K562 (cell line): Measurements from ENCODE around the gene DIAPH3. TPM values are rescaled to one million over a fixed set of nuclear protein-coding genes. Genes with fewer than 3 reads are reported as not detected.

Source experiments
- ATAC-seq: fragments of 200-7000 bp; cut with Tn5 transposase; 3 replicates; pipeline ENCODE4 v1.9.1; 2020; ENCODE audit warnings: moderate library complexity
- BruUV-seq: library from RNA; stranded (reverse); fragments of 400-500 nt; replicated peaks from 2 replicates; lab custom pipeline; 2021; lab: Mats Ljungman, UMichigan
- CTCF ChIA-PET: fragments of 300-600 bp; formaldehyde crosslinking; extraction: SDS; loops from one replicate; lab custom pipeline; 2021; ENCODE audit warnings: low intra/inter-chr PET ratio; lab: Yijun Ruan, JAX
- POLR2A ChIA-PET: fragments of 300-600, 350-650 bp; sonication (Branson Sonifier 250); formaldehyde crosslinking; extraction: SDS; loops from one replicate; lab custom pipeline; 2021; ENCODE audit warnings: antibody characterized with exemption, inconsistent platforms; lab: Yijun Ruan, JAX
- DNase-seq, 4 experiments: peaks; one replicate each; pipeline versions ENCODE4 v3.0.0 to v3.0.0-alpha.2; 2011 to 2018; ENCODE audit warnings: low spot score in 3 of 4, mixed read lengths in 3 of 4; ENCODE audit errors: extremely low read depth in 1 of 4
- FAIRE-seq: peaks from 2 replicates; lab custom pipeline; 2011; peaks lifted over from hg19 to GRCh38; lab: Jason Lieb, UNC
- H2AFZ ChIP-seq: 2 replicates; pipeline ENCODE4 v1.6.0; 2011; ENCODE audit warnings: low read depth, low read length, control low read depth, inconsistent platforms
- H3K27ac ChIP-seq: fragments of 200-600 bp; 3 replicates; pipeline ENCODE4 v1.8.0; 2011; ENCODE audit warnings: low read depth, mild to moderate bottlenecking, control low read depth, inconsistent platforms, low read length, moderate library complexity, mixed read lengths; ENCODE audit errors: extremely low read depth
- H3K27me3 ChIP-seq, 2 experiments: fragments of 300-600 bp in 1 of 2; 2 replicates in 1 of 2; 3 replicates in 1 of 2; pipeline versions ENCODE4 v1.6.0 to v1.8.0; 2011; ENCODE audit warnings: inconsistent platforms in 2 of 2, low read length in 2 of 2, mild to moderate bottlenecking in 1 of 2, mixed read lengths in 1 of 2, moderate library complexity in 1 of 2; ENCODE audit not compliant: control insufficient read depth in 2 of 2, insufficient read depth in 2 of 2
- H3K36me3 ChIP-seq: fragments of 300-600 bp; 3 replicates; pipeline ENCODE4 v1.8.0; 2011; ENCODE audit warnings: mild to moderate bottlenecking, low read length, inconsistent platforms; ENCODE audit not compliant: control insufficient read depth, insufficient read depth
- H3K4me1 ChIP-seq, 2 experiments: fragments of 200-600 bp in 1 of 2; replicated peaks in 1 of 2; 2 replicates in 1 of 2; 3 replicates in 1 of 2; pipeline versions ENCODE4 v1.5.1 to v1.8.0; 2011; ENCODE audit warnings: inconsistent platforms in 2 of 2, low read length in 2 of 2, mild to moderate bottlenecking in 1 of 2, mixed read lengths in 1 of 2, moderate library complexity in 1 of 2; ENCODE audit not compliant: control insufficient read depth in 2 of 2, insufficient read depth in 2 of 2
- H3K4me2 ChIP-seq: 2 replicates; pipeline ENCODE4 v1.6.1; 2011; ENCODE audit warnings: low read length, control low read depth, inconsistent platforms, mixed read lengths; ENCODE audit not compliant: insufficient read depth
- H3K4me3 ChIP-seq: fragments of 200-600 bp; sonication (generic), shearing (Covaris generic); 2 replicates; pipeline ENCODE4 v1.5.1; 2016; ENCODE audit warnings: control low read depth, inconsistent platforms
- H3K79me2 ChIP-seq: fragments of 200-600 bp; 3 replicates; pipeline ENCODE4 v1.8.0; 2011; ENCODE audit warnings: low read length, inconsistent platforms; ENCODE audit not compliant: control insufficient read depth, insufficient read depth
- H3K9ac ChIP-seq, 2 experiments: 2 replicates each; pipeline versions ENCODE4 v1.6.0 to v1.6.1; 2011; ENCODE audit warnings: low read depth in 2 of 2, low read length in 2 of 2, control low read depth in 1 of 2, inconsistent platforms in 1 of 2, mild to moderate bottlenecking in 1 of 2, mixed read lengths in 1 of 2; ENCODE audit not compliant: insufficient read depth in 1 of 2
- H3K9me1 ChIP-seq: one replicate; pipeline ENCODE4 v1.6.0; 2011; ENCODE audit warnings: inconsistent platforms, mild to moderate bottlenecking, low read length, moderate library complexity; ENCODE audit not compliant: control insufficient read depth, insufficient read depth
- H3K9me3 ChIP-seq: replicated peaks from 2 replicates; pipeline ENCODE4 v1.5.1; 2011; ENCODE audit warnings: low read depth, low read length, inconsistent platforms; ENCODE audit not compliant: control insufficient read depth, insufficient read depth
- H4K20me1 ChIP-seq: replicated peaks from 2 replicates; pipeline ENCODE4 v1.6.1; 2011; ENCODE audit warnings: low read length, inconsistent platforms, mixed read lengths; ENCODE audit not compliant: control insufficient read depth, insufficient read depth
- HDAC1 ChIP-seq, 2 experiments: fragments of 450-650 bp; IDR thresholded peaks; 2 replicates each; pipeline ENCODE4 v1.6.1; 2016 to 2017; ENCODE audit warnings: inconsistent platforms in 1 of 2, mild to moderate bottlenecking in 1 of 2, moderate library complexity in 1 of 2
- SLC30A9 ChIP-seq: fragments of 250-450 bp; sonication (Bioruptor Pico); IDR thresholded peaks from 2 replicates; pipeline ENCODE4 v1.8.0; 2022; ENCODE audit warnings: mild to moderate bottlenecking, moderate library complexity
- YBX1 ChIP-seq: fragments of 450-650 bp; IDR thresholded peaks from 2 replicates; pipeline ENCODE4 v1.7.1; 2016; ENCODE audit warnings: mild to moderate bottlenecking
- ZNF384 ChIP-seq: IDR thresholded peaks from 2 replicates; pipeline ENCODE4 v1.6.1; 2012; ENCODE audit warnings: low read depth, low read length, improper control_type of control experiment
- ZNF407 ChIP-seq: fragments of 450-650 bp; IDR thresholded peaks from 2 replicates; pipeline ENCODE4 v1.6.1; 2016; ENCODE audit warnings: low read depth
- WGBS: fragments of 100-300 bp; shearing (Covaris generic); methylation state at CpG from one replicate; pipeline ENCODE4 v1.1.6; 2016; ENCODE audit warnings: low coverage, mixed read lengths; ENCODE audit not compliant: insufficient coverage; ENCODE audit errors: missing lambda C conversion rate; 5-methylcytosine and 5-hydroxymethylcytosine counted together
- in situ Hi-C: fragments of 300-500 bp; cut with MboI; formaldehyde crosslinking; loops from 4 replicates; pipeline ENCODE4 v1.15.0; 2018; ENCODE audit warnings: inconsistent platforms, mixed read lengths
- intact Hi-C: fragments of 100-400 bp; cut with micrococcal nuclease; formaldehyde crosslinking; loops from 2 replicates; pipeline ENCODE4 v1.14.2; 2022
- polyA plus RNA-seq, 8 experiments: library from polyadenylated mRNA; depleted of rRNA in 4 of 8; stranded (reverse) in 5 of 8; unstranded in 3 of 8; fragments of >200 nt; fragmentation: Nextera tagmentation in 2 of 8; fragmentation: Illumina TruSeq in 1 of 8; extraction: Ambion mirVana in 2 of 8; extraction: Trizol in 1 of 8; gene quantifications; 2 replicates each; pipeline versions ENCODE4 v1.2.1 to v1.2.3, GENCODE V29; 2011 to 2014; ENCODE audit warnings: inconsistent platforms in 1 of 8, missing spikeins in 1 of 8
- total RNA-seq, 7 experiments: library from RNA; depleted of rRNA in 6 of 7; stranded (reverse); fragments of >200 nt in 6 of 7; fragmentation: Illumina TruSeq in 2 of 7; extraction: Trizol in 2 of 7; gene quantifications; 2 replicates each; pipeline versions ENCODE4 v1.2.1 to v1.2.3, GENCODE V29; 2011 to 2021; ENCODE audit warnings: low replicate concordance in 1 of 7
- TF ChIP-seq, protein P1 (sequence below): fragments of 250-450 bp; sonication (Bioruptor Pico); IDR thresholded peaks from 2 replicates; pipeline ENCODE4 v1.5.0; 2022; ENCODE audit warnings: mild to moderate bottlenecking

DIAPH3 gene
- total and polyA plus RNA-seq, 9 of the 15 experiments (the other 6 are each of a cell fraction or from before 2014, with no cell fraction given) = 9.0 to 18.7 (median 14.7) TPM

- no peak overlapping the region for H3K27ac ChIP-seq
- TF ChIP-seq SLC30A9 (CRISPR knock-in tag) (no peak), YBX1 (no peak)
- TF ChIP-seq, all 486 proteins: peak for 0
- Histone ChIP-seq H3K4me1 (no peaks in the 10 kb centered on the region), H4K20me1 (no peaks in the 10 kb centered on the region), H3K79me2 (no peaks in the 10 kb centered on the region), H2AFZ (no peak overlapping the region), H3K9ac (no peak overlapping the region), H3K36me3 (no peaks in the 10 kb centered on the region), H3K9me3 (no peaks in the 10 kb centered on the region), H3K4me3 (no peak overlapping the region), H3K27me3 (peaks cover 0 to 7% of the 10 kb centered on the region in 2 experiments; a peak in 1 of 5 replicates), H3K9me1 (no peaks in the 10 kb centered on the region), H3K4me2 (no peak overlapping the region)
- in situ Hi-C loops = no loop called here
- no peak for DNase-seq
- CTCF ChIA-PET = no interaction called here
- POLR2A ChIA-PET = no interaction called here
- intact Hi-C loops = no loop called here
- WGBS = 8% methylated on average over 1 of the region's 1 CpG
- ATAC-seq = no peak
- no TSS peak for BruUV-seq
- FAIRE-seq = no peak
Observed at GRCh38 chr13:59631271-59631670, 532.5 kb downstream of the DIAPH3 start.

DNA sequence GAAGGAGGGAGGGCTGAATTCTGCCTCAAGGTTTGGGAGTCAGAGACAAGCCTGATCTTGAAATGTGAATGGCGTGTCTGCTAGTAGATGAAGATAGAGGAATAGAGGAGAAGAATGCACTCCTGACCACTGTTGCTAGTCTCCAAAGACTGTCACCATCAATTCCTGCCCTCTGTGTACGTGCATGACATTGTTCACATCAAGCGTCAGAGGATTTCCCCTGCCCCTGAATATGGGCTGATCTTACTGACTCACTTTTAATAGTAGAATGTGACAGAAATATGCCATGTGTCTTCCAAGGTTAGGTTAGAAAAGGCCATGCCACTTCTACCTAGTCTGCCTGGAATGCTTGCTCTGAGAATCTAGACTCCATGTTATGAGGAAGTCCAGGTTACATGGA, 538.6 kb downstream of the DIAPH3 start:
- DNase-seq (no peak), FAIRE-seq (no peak), ATAC-seq (no peak)
- Histone ChIP-seq H4K20me1 (no peaks in the 10 kb centered on the region), H3K27me3 (no peaks in the 10 kb centered on the region), H3K9me3 (no peaks in the 10 kb centered on the region), H3K27ac (no peak overlapping the region), H3K36me3 (no peaks in the 10 kb centered on the region), H3K4me1 (no peaks in the 10 kb centered on the region), H2AFZ (no peak overlapping the region), H3K9me1 (no peaks in the 10 kb centered on the region), H3K4me2 (no peak overlapping the region), H3K9ac (no peak overlapping the region), H3K4me3 (no peak overlapping the region), H3K79me2 (no peaks in the 10 kb centered on the region)
- CTCF ChIA-PET = no interaction called here
- POLR2A ChIA-PET = no interaction called here
- intact Hi-C loops = no loop called here
- in situ Hi-C loops = no loop called here
- BruUV-seq = no TSS peak
- 6% methylated on average over 3 of the region's 3 CpGs for WGBS
- TF ChIP-seq, protein P1, sequence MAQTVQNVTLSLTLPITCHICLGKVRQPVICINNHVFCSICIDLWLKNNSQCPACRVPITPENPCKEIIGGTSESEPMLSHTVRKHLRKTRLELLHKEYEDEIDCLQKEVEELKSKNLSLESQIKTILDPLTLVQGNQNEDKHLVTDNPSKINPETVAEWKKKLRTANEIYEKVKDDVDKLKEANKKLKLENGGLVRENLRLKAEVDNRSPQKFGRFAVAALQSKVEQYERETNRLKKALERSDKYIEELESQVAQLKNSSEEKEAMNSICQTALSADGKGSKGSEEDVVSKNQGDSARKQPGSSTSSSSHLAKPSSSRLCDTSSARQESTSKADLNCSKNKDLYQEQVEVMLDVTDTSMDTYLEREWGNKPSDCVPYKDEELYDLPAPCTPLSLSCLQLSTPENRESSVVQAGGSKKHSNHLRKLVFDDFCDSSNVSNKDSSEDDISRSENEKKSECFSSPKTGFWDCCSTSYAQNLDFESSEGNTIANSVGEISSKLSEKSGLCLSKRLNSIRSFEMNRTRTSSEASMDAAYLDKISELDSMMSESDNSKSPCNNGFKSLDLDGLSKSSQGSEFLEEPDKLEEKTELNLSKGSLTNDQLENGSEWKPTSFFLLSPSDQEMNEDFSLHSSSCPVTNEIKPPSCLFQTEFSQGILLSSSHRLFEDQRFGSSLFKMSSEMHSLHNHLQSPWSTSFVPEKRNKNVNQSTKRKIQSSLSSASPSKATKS = no peak
- TF ChIP-seq HDAC1 (IDR thresholded peaks at IDR 0.05) = no peak
- TF ChIP-seq ZNF407 = no peak
- no peak for TF ChIP-seq ZNF384
